Activated T-helper 2 cell treated with anti-CD3 and anti-CD28 coated beads, Interferon-gamma antibody, Interleukin-2, Interleukin-4, amounts not matched to agents 10 μg/mL and 5 μg/mL and 100 μg/mL, durations not matched to agents 14 hours and 24 hours and 36 hours (primary cell): ENCODE measurements around the gene GRM4. TPM values are rescaled to one million over a fixed set of nuclear protein-coding genes. Genes with fewer than 3 reads are reported as not detected.

ENCODE experiments used
- DNase-seq: peaks from one replicate; pipeline ENCODE4 v3.0.0; 2021; ENCODE audit warnings: low spot score
- H3K27ac Mint-ChIP-seq: one replicate; pipeline ENCODE4 v1.8.0; 2021; ENCODE audit warnings: mixed read lengths
- H3K27me3 Mint-ChIP-seq: one replicate; pipeline ENCODE4 v1.8.0; 2021; ENCODE audit warnings: low read depth, mixed read lengths
- H3K36me3 Mint-ChIP-seq: one replicate; pipeline ENCODE4 v1.8.0; 2021; ENCODE audit warnings: low read depth, mixed read lengths
- H3K4me1 Mint-ChIP-seq: one replicate; pipeline ENCODE4 v1.8.0; 2021; ENCODE audit warnings: low read depth, mixed read lengths
- H3K4me3 Mint-ChIP-seq: one replicate; pipeline ENCODE4 v1.8.0; 2021; ENCODE audit warnings: low read depth, mild to moderate bottlenecking, moderate library complexity, mixed read lengths
- H3K9me3 Mint-ChIP-seq: one replicate; pipeline ENCODE4 v1.8.0; 2021; ENCODE audit warnings: mixed read lengths
- intact Hi-C: fragments of 100-400 bp; cut with micrococcal nuclease; formaldehyde crosslinking; loops from one replicate; pipeline ENCODE4 v1.15.1; 2023
- total RNA-seq: library from RNA; stranded (reverse); gene quantifications from 2 replicates; pipeline ENCODE4 v1.2.3, GENCODE V29; 2022

GRM4 gene
- total RNA-seq, 1 donor from 2014 or later = not detected

- no peak overlapping the region for H3K4me3 Mint-ChIP-seq
- intact Hi-C loops = no loop called here
- no peaks in the 10 kb centered on the region for H3K4me1 Mint-ChIP-seq
- H3K27me3 Mint-ChIP-seq = peaks cover 9% of the 10 kb centered on the region
- H3K36me3 Mint-ChIP-seq = no peaks in the 10 kb centered on the region
- H3K27ac Mint-ChIP-seq = no peak overlapping the region
- no peaks in the 10 kb centered on the region for H3K9me3 Mint-ChIP-seq
- no peak for DNase-seq
Measured at GRCh38 chr6:33995309-33996119, 150.4 kb downstream of the GRM4 start.

- H3K4me3 Mint-ChIP-seq = no peak overlapping the region
- H3K27ac Mint-ChIP-seq = no peak overlapping the region
- no peaks in the 10 kb centered on the region for H3K4me1 Mint-ChIP-seq
- H3K36me3 Mint-ChIP-seq = no peaks in the 10 kb centered on the region
- no peaks in the 10 kb centered on the region for H3K9me3 Mint-ChIP-seq
- no peak for DNase-seq
- H3K27me3 Mint-ChIP-seq = peaks cover 9% of the 10 kb centered on the region
- intact Hi-C loops = no loop called here
Measured at GRCh38 chr6:33994472-33995308, 151.2 kb downstream of the GRM4 start.

- H3K36me3 Mint-ChIP-seq = no peaks in the 10 kb centered on the region
- no peak for DNase-seq
- peaks cover 9% of the 10 kb centered on the region for H3K27me3 Mint-ChIP-seq
- intact Hi-C loops = no loop called here
- H3K4me3 Mint-ChIP-seq = no peak overlapping the region
- no peaks in the 10 kb centered on the region for H3K9me3 Mint-ChIP-seq
- H3K27ac Mint-ChIP-seq = no peak overlapping the region
- H3K4me1 Mint-ChIP-seq = no peaks in the 10 kb centered on the region
Measured at GRCh38 chr6:33993653-33994471, 152.0 kb downstream of the GRM4 start.

GRCh38 chr6:33993091-33993490, 152.8 kb downstream of the GRM4 start:
- H3K27ac Mint-ChIP-seq = no peak overlapping the region
- no peaks in the 10 kb centered on the region for H3K36me3 Mint-ChIP-seq
- no peaks in the 10 kb centered on the region for H3K9me3 Mint-ChIP-seq
- peaks cover 6% of the 10 kb centered on the region for H3K27me3 Mint-ChIP-seq
- no peak overlapping the region for H3K4me3 Mint-ChIP-seq
- no peak for DNase-seq
- intact Hi-C loops = no loop called here
- H3K4me1 Mint-ChIP-seq = no peaks in the 10 kb centered on the region

- Mint-ChIP-seq H3K27ac (no peak overlapping the region), H3K27me3 (peaks cover 6% of the 10 kb centered on the region), H3K36me3 (no peaks in the 10 kb centered on the region), H3K4me1 (no peaks in the 10 kb centered on the region), H3K9me3 (no peaks in the 10 kb centered on the region), H3K4me3 (no peak overlapping the region)
- no peak for DNase-seq
- intact Hi-C loops = no loop called here
Measured at GRCh38 chr6:33992191-33992590, 153.7 kb downstream of the GRM4 start.

- Mint-ChIP-seq H3K9me3 (no peaks in the 10 kb centered on the region), H3K4me1 (no peaks in the 10 kb centered on the region), H3K27me3 (peaks cover 6% of the 10 kb centered on the region), H3K36me3 (no peaks in the 10 kb centered on the region), H3K4me3 (no peak overlapping the region), H3K27ac (no peak overlapping the region)
- no peak for DNase-seq
- intact Hi-C loops = no loop called here
Measured at GRCh38 chr6:33991610-33992009, 154.3 kb downstream of the GRM4 start.

GRCh38 chr6:33990061-33990541, 155.8 kb downstream of the GRM4 start:
- intact Hi-C loops = no loop called here
- peaks cover 6% of the 10 kb centered on the region for H3K27me3 Mint-ChIP-seq
- H3K4me1 Mint-ChIP-seq = no peaks in the 10 kb centered on the region
- H3K36me3 Mint-ChIP-seq = no peaks in the 10 kb centered on the region
- no peaks in the 10 kb centered on the region for H3K9me3 Mint-ChIP-seq
- DNase-seq = no peak
- H3K27ac Mint-ChIP-seq = no peak overlapping the region
- H3K4me3 Mint-ChIP-seq = no peak overlapping the region

- no peaks in the 10 kb centered on the region for H3K9me3 Mint-ChIP-seq
- no peak for DNase-seq
Measured at GRCh38 chr6:33989016-33989854, 156.7 kb downstream of the GRM4 start.

GRCh38 chr6:33988121-33989015, 157.5 kb downstream of the GRM4 start:
- intact Hi-C loops = no loop called here
- DNase-seq = no peak
- peaks cover 1% of the 10 kb centered on the region for H3K4me1 Mint-ChIP-seq
- no peaks in the 10 kb centered on the region for H3K36me3 Mint-ChIP-seq
- no peak overlapping the region for H3K27ac Mint-ChIP-seq
- no peak overlapping the region for H3K4me3 Mint-ChIP-seq
- peaks cover 2% of the 10 kb centered on the region for H3K27me3 Mint-ChIP-seq
- no peaks in the 10 kb centered on the region for H3K9me3 Mint-ChIP-seq

More at GRCh38 chr6:33989016-33989854, 156.7 kb downstream of the GRM4 start:
- Mint-ChIP-seq H3K4me3 (no peak overlapping the region), H3K4me1 (no peaks in the 10 kb centered on the region), H3K27ac (no peak overlapping the region), H3K36me3 (no peaks in the 10 kb centered on the region), H3K27me3 (peaks cover 2% of the 10 kb centered on the region)
- intact Hi-C loops = no loop called here

- DNase-seq = no peak
- Mint-ChIP-seq H3K27me3 (no peaks in the 10 kb centered on the region), H3K4me1 (peaks cover 3% of the 10 kb centered on the region), H3K9me3 (no peaks in the 10 kb centered on the region), H3K4me3 (no peak overlapping the region), H3K27ac (no peak overlapping the region), H3K36me3 (no peaks in the 10 kb centered on the region)
- intact Hi-C loops = no loop called here
Measured at GRCh38 chr6:33987531-33988021, 158.3 kb downstream of the GRM4 start.

- H3K27me3 Mint-ChIP-seq = no peaks in the 10 kb centered on the region
- no peaks in the 10 kb centered on the region for H3K9me3 Mint-ChIP-seq
- no peak for DNase-seq
- H3K27ac Mint-ChIP-seq = no peak overlapping the region
- peaks cover 3% of the 10 kb centered on the region for H3K4me1 Mint-ChIP-seq
- no peaks in the 10 kb centered on the region for H3K36me3 Mint-ChIP-seq
- no peak overlapping the region for H3K4me3 Mint-ChIP-seq
- intact Hi-C loops = no loop called here
Measured at GRCh38 chr6:33985947-33986346, 159.9 kb downstream of the GRM4 start.
